ENCODE measurements around the gene CFDP1.

DNA sequence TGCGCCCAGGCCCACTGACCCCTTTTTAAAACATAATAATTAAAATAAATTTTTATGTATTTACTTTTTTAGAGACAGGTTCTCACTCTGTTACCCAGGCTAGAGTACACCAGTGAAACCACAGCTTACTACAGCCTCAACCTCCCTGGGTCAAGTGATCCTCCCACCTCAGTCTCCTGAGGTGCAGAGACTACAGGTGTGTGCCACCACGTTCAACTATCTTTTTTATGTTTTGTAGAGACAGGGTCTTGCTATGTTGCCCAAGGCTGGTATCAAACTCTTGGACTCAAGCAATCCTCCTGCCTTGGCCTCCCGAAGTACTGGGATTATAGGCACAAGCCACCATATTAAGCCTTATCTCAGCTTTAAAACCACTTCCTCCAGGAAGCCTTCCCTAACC is 125.8 kb downstream of the CFDP1 start:
- TF ChIP-seq, protein P1, sequence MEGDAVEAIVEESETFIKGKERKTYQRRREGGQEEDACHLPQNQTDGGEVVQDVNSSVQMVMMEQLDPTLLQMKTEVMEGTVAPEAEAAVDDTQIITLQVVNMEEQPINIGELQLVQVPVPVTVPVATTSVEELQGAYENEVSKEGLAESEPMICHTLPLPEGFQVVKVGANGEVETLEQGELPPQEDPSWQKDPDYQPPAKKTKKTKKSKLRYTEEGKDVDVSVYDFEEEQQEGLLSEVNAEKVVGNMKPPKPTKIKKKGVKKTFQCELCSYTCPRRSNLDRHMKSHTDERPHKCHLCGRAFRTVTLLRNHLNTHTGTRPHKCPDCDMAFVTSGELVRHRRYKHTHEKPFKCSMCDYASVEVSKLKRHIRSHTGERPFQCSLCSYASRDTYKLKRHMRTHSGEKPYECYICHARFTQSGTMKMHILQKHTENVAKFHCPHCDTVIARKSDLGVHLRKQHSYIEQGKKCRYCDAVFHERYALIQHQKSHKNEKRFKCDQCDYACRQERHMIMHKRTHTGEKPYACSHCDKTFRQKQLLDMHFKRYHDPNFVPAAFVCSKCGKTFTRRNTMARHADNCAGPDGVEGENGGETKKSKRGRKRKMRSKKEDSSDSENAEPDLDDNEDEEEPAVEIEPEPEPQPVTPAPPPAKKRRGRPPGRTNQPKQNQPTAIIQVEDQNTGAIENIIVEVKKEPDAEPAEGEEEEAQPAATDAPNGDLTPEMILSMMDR (IDR thresholded peaks at IDR 0.05): no peak
- no peak for TF ChIP-seq POLR2A (IDR thresholded peaks at IDR 0.05)

Measured in heart left ventricle (tissue), 13 donors.